SJCRH30 (cell line): Measurements from ENCODE around the gene B3GAT3. TPM values are rescaled to one million over a fixed set of nuclear protein-coding genes. Genes with fewer than 3 reads are reported as not detected.

Experiments
- DNase-seq, 2 experiments: peaks; one replicate each; pipeline ENCODE4 v3.0.0-alpha.2; 2015 to 2020
- H3K27ac ChIP-seq: fragments of 250-450 bp; sonication (Bioruptor Pico); 2 replicates; pipeline ENCODE4 v1.5.1; 2020; ENCODE audit warnings: mild to moderate bottlenecking, moderate library complexity
- H3K27me3 ChIP-seq: fragments of 250-450 bp; sonication (Bioruptor Pico); 2 replicates; pipeline ENCODE4 v1.5.1; 2020; ENCODE audit warnings: mild to moderate bottlenecking, moderate library complexity
- H3K36me3 ChIP-seq: fragments of 250-450 bp; sonication (Bioruptor Pico); 2 replicates; pipeline ENCODE4 v1.5.1; 2020; ENCODE audit warnings: mild to moderate bottlenecking, moderate library complexity
- H3K4me1 ChIP-seq: fragments of 250-450 bp; sonication (Bioruptor Pico); 2 replicates; pipeline ENCODE4 v1.5.1; 2020; ENCODE audit warnings: mild to moderate bottlenecking, moderate library complexity
- H3K4me3 ChIP-seq: fragments of 250-450 bp; sonication (Bioruptor Pico); 2 replicates; pipeline ENCODE4 v1.5.1; 2020; ENCODE audit warnings: mild to moderate bottlenecking, moderate library complexity
- H3K9me3 ChIP-seq: fragments of 250-450 bp; sonication (Bioruptor Pico); replicated peaks from 2 replicates; pipeline ENCODE4 v1.5.1; 2020; ENCODE audit warnings: mild to moderate bottlenecking, moderate library complexity
- total RNA-seq: library from RNA; depleted of rRNA; stranded (reverse); fragments of >200 nt; shearing (Covaris generic); gene quantifications from 2 replicates; pipeline ENCODE4 v1.2.3, GENCODE V29; 2014

The B3GAT3 gene
- total RNA-seq, 1 experiment from 2014 or later: 23.4 TPM

- no peaks in the 10 kb centered on the region for H3K4me1 ChIP-seq
- no peak for DNase-seq
- H3K27me3 ChIP-seq: no peaks in the 10 kb centered on the region
- H3K9me3 ChIP-seq: no peaks in the 10 kb centered on the region
- no peaks in the 10 kb centered on the region for H3K36me3 ChIP-seq
- no peak overlapping the region for H3K27ac ChIP-seq
- no peak overlapping the region for H3K4me3 ChIP-seq
Measured at GRCh38 chr11:62614275-62614674, 7.5 kb downstream of the B3GAT3 start.

GRCh38 chr11:62613291-62613778 lies 8.5 kb downstream of the B3GAT3 start:
- no peaks in the 10 kb centered on the region for H3K4me1 ChIP-seq
- H3K36me3 ChIP-seq: no peaks in the 10 kb centered on the region
- H3K4me3 ChIP-seq: peak overlapping the region; percentile 79; the same call in 1 of the 2 replicates
- no peak overlapping the region for H3K27ac ChIP-seq
- no peak for DNase-seq
- no peaks in the 10 kb centered on the region for H3K9me3 ChIP-seq
- no peaks in the 10 kb centered on the region for H3K27me3 ChIP-seq

- peak; percentile 94 for DNase-seq
- Histone ChIP-seq H3K4me3 (peak within 1 kb of the TSS; percentile 79), H3K36me3 (no peaks in the 10 kb centered on the region), H3K27ac (peak within 1 kb of the TSS; percentile 45), H3K27me3 (no peaks in the 10 kb centered on the region), H3K9me3 (no peaks in the 10 kb centered on the region), H3K4me1 (no peaks in the 10 kb centered on the region)
Measured at GRCh38 chr11:62612366-62613290, 9.2 kb downstream of the B3GAT3 start, which contains the start of the genes EML3 and ROM1. TSS of gene EML3 (minus strand) at chr11:62612775. CDS start at chr11:62612457, 318 bp downstream. TSS of gene ROM1 (plus strand) at chr11:62613257. CDS start at chr11:62613282, 25 bp downstream.

- peak; percentile 54 to 62 for DNase-seq
- Histone ChIP-seq H3K27me3 (no peaks in the 10 kb centered on the region), H3K27ac (peak overlapping the region; percentile 45), H3K36me3 (no peaks in the 10 kb centered on the region), H3K9me3 (no peaks in the 10 kb centered on the region), H3K4me1 (no peaks in the 10 kb centered on the region), H3K4me3 (peak overlapping the region; percentile 79)
Measured at GRCh38 chr11:62611705-62612365, 10.0 kb downstream of the B3GAT3 start.

- Histone ChIP-seq H3K4me1 (no peaks in the 10 kb centered on the region), H3K9me3 (no peaks in the 10 kb centered on the region), H3K36me3 (no peaks in the 10 kb centered on the region), H3K4me3 (peak overlapping the region; percentile 79), H3K27me3 (no peaks in the 10 kb centered on the region), H3K27ac (peak overlapping the region; percentile 45; the same call in 1 of the 2 replicates)
- no peak for DNase-seq
Measured at GRCh38 chr11:62610814-62611704, 10.7 kb downstream of the B3GAT3 start.

DNA sequence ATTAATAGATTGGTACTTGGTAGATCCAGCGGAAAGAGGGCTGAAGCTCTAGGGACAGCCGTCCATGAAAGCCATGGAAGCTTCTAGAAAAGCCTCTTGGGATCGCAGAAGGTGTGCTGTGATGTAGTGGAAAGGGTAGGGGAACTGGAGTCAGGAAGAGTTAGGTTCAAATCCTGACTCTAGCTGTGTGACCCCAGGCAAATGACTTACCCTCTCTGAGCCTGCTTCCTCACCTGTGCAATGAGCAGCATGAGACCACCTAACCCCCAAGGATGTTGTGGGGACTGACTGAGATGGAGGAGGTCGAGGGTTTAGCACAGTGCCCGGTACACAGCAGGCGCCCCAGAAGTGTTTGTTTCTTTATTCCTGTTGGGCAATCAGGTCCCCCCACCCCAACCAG lies 11.4 kb downstream of the B3GAT3 start:
- H3K4me1 ChIP-seq: no peaks in the 10 kb centered on the region
- no peak for DNase-seq
- H3K36me3 ChIP-seq: no peaks in the 10 kb centered on the region

GRCh38 chr11:62608776-62609175 lies 13.0 kb downstream of the B3GAT3 start:
- Histone ChIP-seq H3K4me3 (no peak overlapping the region), H3K4me1 (no peaks in the 10 kb centered on the region), H3K9me3 (no peaks in the 10 kb centered on the region), H3K27ac (no peak overlapping the region), H3K27me3 (no peaks in the 10 kb centered on the region), H3K36me3 (no peaks in the 10 kb centered on the region)
- no peak for DNase-seq

More for the DNA sequence above, 11.4 kb downstream of the B3GAT3 start:
- Histone ChIP-seq H3K27me3 (no peaks in the 10 kb centered on the region), H3K27ac (no peak overlapping the region), H3K9me3 (no peaks in the 10 kb centered on the region), H3K4me3 (no peak overlapping the region)

GRCh38 chr11:62607714-62608113 lies 14.1 kb downstream of the B3GAT3 start:
- H3K4me3 ChIP-seq: no peak overlapping the region
- H3K27ac ChIP-seq: no peak overlapping the region
- DNase-seq: no peak
- no peaks in the 10 kb centered on the region for H3K9me3 ChIP-seq
- H3K36me3 ChIP-seq: no peaks in the 10 kb centered on the region
- no peaks in the 10 kb centered on the region for H3K27me3 ChIP-seq
- H3K4me1 ChIP-seq: no peaks in the 10 kb centered on the region

GRCh38 chr11:62605902-62606301 lies 15.9 kb downstream of the B3GAT3 start:
- no peaks in the 10 kb centered on the region for H3K4me1 ChIP-seq
- DNase-seq: no peak
- H3K27me3 ChIP-seq: no peaks in the 10 kb centered on the region
- no peak overlapping the region for H3K27ac ChIP-seq
- no peak overlapping the region for H3K4me3 ChIP-seq
- H3K9me3 ChIP-seq: no peaks in the 10 kb centered on the region
- H3K36me3 ChIP-seq: no peaks in the 10 kb centered on the region

DNA sequence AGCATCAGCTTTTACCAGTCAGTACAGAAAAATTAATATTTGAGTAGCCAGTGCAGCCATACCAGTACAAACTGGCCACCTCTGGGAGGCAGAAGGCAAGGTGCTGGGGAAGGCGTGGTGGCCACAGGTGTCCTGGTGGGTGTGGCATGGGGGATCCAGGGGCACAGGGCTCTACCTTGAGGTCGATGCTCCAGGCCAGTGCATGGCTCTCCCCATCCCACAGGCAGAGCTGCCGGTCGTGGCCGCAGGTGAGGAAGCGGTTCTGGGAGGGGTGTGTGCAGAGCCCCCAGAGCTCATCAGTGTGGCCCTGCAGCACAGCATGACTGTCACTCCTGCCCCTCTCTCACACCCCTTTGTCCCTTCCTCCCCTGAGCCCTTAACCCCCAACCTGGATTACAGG lies 16.3 kb downstream of the B3GAT3 start:
- H3K4me1 ChIP-seq: peaks cover under 1% of the 10 kb centered on the region; the same call in 1 of the 2 replicates
- no peak overlapping the region for H3K4me3 ChIP-seq
- H3K27me3 ChIP-seq: no peaks in the 10 kb centered on the region
- no peaks in the 10 kb centered on the region for H3K9me3 ChIP-seq
- no peaks in the 10 kb centered on the region for H3K36me3 ChIP-seq
- no peak for DNase-seq
- no peak overlapping the region for H3K27ac ChIP-seq

DNA sequence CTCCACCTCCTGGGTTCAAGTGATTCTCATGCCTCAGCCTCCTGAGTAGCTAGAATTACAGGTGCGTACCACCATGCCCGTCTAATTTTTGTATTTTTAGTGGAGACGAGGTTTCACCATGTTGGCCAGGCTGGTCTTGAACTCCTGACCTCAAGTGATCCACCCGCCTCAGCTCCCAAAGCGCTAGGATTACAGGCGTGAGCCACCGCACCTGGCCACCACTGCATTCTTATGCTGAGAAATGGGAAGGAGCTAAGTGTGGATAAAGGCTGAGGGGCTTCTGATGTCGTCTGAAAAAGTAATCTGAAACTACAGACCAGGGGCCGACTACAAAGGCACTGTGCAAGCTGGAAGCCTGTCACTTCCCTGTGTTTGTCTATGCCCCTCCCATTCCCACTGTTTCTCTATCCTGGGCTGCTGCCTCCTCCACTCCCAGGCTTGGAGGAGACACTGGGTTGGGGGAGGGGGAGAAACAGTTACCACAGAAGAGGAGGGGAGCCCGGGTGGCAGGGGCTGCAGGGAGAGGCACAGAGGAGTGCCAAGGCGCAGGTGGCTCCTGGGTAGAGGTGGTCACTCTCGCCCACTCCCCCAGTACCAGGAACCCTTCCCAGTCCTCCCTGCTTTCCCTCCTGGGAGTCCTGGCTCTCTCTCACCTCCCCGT lies 17.2 kb downstream of the B3GAT3 start:
- peaks cover 6% of the 10 kb centered on the region; the same call in 1 of the 2 replicates for H3K36me3 ChIP-seq
- no peak overlapping the region for H3K27ac ChIP-seq
- peaks cover 10% of the 10 kb centered on the region for H3K4me1 ChIP-seq
- no peaks in the 10 kb centered on the region for H3K27me3 ChIP-seq
- no peak overlapping the region for H3K4me3 ChIP-seq
- DNase-seq: no peak
- no peaks in the 10 kb centered on the region for H3K9me3 ChIP-seq

- Histone ChIP-seq H3K36me3 (peaks cover 8% of the 10 kb centered on the region; the same call in 1 of the 2 replicates), H3K4me1 (peaks cover 12% of the 10 kb centered on the region), H3K27ac (no peak overlapping the region), H3K27me3 (no peaks in the 10 kb centered on the region), H3K4me3 (no peak overlapping the region), H3K9me3 (no peaks in the 10 kb centered on the region)
- DNase-seq: no peak
Measured at GRCh38 chr11:62603776-62604299, 17.9 kb downstream of the B3GAT3 start.

DNA sequence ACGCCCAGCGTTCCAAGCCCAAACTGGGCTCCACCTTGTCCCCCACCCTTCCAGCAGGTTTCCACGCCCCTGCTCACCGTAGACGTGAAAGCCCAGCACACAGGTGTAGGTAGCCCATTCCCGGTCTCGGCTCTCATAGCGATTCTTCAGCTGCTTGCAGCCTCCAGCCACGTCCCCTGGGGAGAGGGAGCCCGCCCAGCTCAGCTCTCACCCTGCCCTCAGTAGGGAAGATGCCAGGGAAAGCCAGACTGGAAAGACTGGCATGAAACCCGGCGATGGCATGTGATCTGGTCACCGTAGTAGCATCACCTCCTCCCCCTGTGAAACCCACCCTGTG lies 18.7 kb downstream of the B3GAT3 start:
- Histone ChIP-seq H3K27ac (no peak overlapping the region), H3K4me3 (no peak overlapping the region), H3K9me3 (no peaks in the 10 kb centered on the region), H3K27me3 (no peaks in the 10 kb centered on the region), H3K36me3 (peaks cover 16% of the 10 kb centered on the region), H3K4me1 (peaks cover 12% of the 10 kb centered on the region)
- DNase-seq: no peak
